Peyer's patch (tissue), 4 donors: Measurements from ENCODE around the gene KMT2A. TPM values are rescaled to one million over a fixed set of nuclear protein-coding genes. Genes with fewer than 3 reads are reported as not detected.

Experiments used
- DNase-seq, 3 donors: peaks; one replicate each; pipeline ENCODE4 v3.0.0-alpha.2; 2017 to 2019
- H3K27ac ChIP-seq, 4 donors: fragments of 200-600 bp; sonication (generic); one replicate each; pipeline ENCODE4 v1.5.1; 2016 to 2019
- H3K27me3 ChIP-seq, 2 donors: fragments of 200-600 bp; sonication (generic); one replicate each; pipeline ENCODE4 v1.5.1; 2019
- H3K36me3 ChIP-seq, 3 donors: fragments of 200-600 bp; sonication (generic); one replicate each; pipeline ENCODE4 v1.5.1; 2016 to 2019
- H3K4me1 ChIP-seq, 4 donors: fragments of 200-600 bp; sonication (generic); one replicate each; pipeline ENCODE4 v1.5.1; 2016 to 2019
- H3K4me3 ChIP-seq, 4 donors: fragments of 200-600 bp; sonication (generic); 1 replicate in 3 of 4; 2 replicates in 1 of 4; pipeline ENCODE4 v1.5.1; 2016 to 2019; ENCODE audit warnings: mild to moderate bottlenecking in 1 of 4
- H3K9me3 ChIP-seq, 4 donors: fragments of 200-600 bp; sonication (generic); one replicate each; pipeline ENCODE4 v1.5.1; 2016 to 2019; ENCODE audit warnings: mild to moderate bottlenecking in 1 of 4
- CTCF ChIP-seq, 6 experiments: fragments of 450-650 bp in 4 of 6; fragments of 200-600 bp in 2 of 6; sonication (generic) in 1 of 6; IDR thresholded peaks; one replicate each; pipeline ENCODE4 v1.5.1; 2017 to 2019; ENCODE audit warnings: antibody characterized with exemption in 6 of 6, mild to moderate bottlenecking in 3 of 6, moderate library complexity in 1 of 6
- POLR2A ChIP-seq, 2 donors: fragments of 450-650 bp; IDR thresholded peaks; one replicate each; pipeline ENCODE4 v1.5.1; 2017; ENCODE audit warnings: antibody characterized with exemption in 2 of 2, mild to moderate bottlenecking in 2 of 2, moderate library complexity in 2 of 2
- total RNA-seq, 4 donors: library from RNA; depleted of rRNA; stranded (reverse); fragments of >200 nt; gene quantifications; one replicate each; pipeline ENCODE4 v1.1.0, GENCODE V29; 2016

KMT2A gene
- total RNA-seq, 4 donors from 2014 or later: 46.6 to 110 (median 74.3) TPM

- no peaks in the 10 kb centered on the region for H3K27me3 ChIP-seq
- peak overlapping the region; percentile 78 to 98 (median 89) for H3K4me3 ChIP-seq
- H3K36me3 ChIP-seq: peaks cover 0 to 2% (median 0%) of the 10 kb centered on the region in 3 donors
- TF ChIP-seq CTCF (IDR thresholded peaks at IDR 0.05): peak in 3 of 6 experiments; percentile 27 to 33 (median 33)
- TF ChIP-seq POLR2A (IDR thresholded peaks at IDR 0.05): peak; percentile 43 to 58
- H3K27ac ChIP-seq: peak overlapping the region; percentile 80 to 97 (median 89)
- no peaks in the 10 kb centered on the region for H3K9me3 ChIP-seq
- peaks cover 0 to 37% (median 6%) of the 10 kb centered on the region in 4 donors for H3K4me1 ChIP-seq
- peak in 2 of 3 donors; percentile 82 to 87 for DNase-seq
These were observed 93.9 kb downstream of the KMT2A start for GRCh38 chr11:118530180-118530682.

GRCh38 chr11:118530683-118531596 lies 94.6 kb downstream of the KMT2A start, which contains the start of gene TMEM25:
TMEM25 (plus strand) TSS chr11:118531192; CDS start chr11:118531802, 610 bp downstream.
- no peak for TF ChIP-seq POLR2A (IDR thresholded peaks at IDR 0.05)
- TF ChIP-seq CTCF (IDR thresholded peaks at IDR 0.05): no peak
- Histone ChIP-seq H3K27ac (peak within 1 kb of the TSS; percentile 80 to 97 (median 89)), H3K4me1 (peaks cover 0 to 37% (median 6%) of the 10 kb centered on the region in 4 donors), H3K9me3 (no peaks in the 10 kb centered on the region), H3K27me3 (no peaks in the 10 kb centered on the region), H3K4me3 (peak within 1 kb of the TSS; percentile 78 to 98 (median 89)), H3K36me3 (peaks cover 0 to 8% (median 0%) of the 10 kb centered on the region in 3 donors)
- peak; percentile 73 to 85 (median 84) for DNase-seq

GRCh38 chr11:118531597-118532084 lies 95.3 kb downstream of the KMT2A start:
- no peaks in the 10 kb centered on the region for H3K9me3 ChIP-seq
- H3K27me3 ChIP-seq: no peaks in the 10 kb centered on the region
- peaks cover 0 to 37% (median 6%) of the 10 kb centered on the region in 4 donors for H3K4me1 ChIP-seq
- peak overlapping the region; percentile 78 to 98 (median 89) for H3K4me3 ChIP-seq
- peak overlapping the region; percentile 80 to 97 (median 89) for H3K27ac ChIP-seq
- H3K36me3 ChIP-seq: peaks cover 0 to 9% (median 0%) of the 10 kb centered on the region in 3 donors
- peak in 1 of 3 donors; percentile 71 for DNase-seq
- TF ChIP-seq CTCF (IDR thresholded peaks at IDR 0.05) (no peak), POLR2A (IDR thresholded peaks at IDR 0.05) (peak in 1 of 2 donors; percentile 18)

GRCh38 chr11:118532091-118532490 lies 95.8 kb downstream of the KMT2A start:
- Histone ChIP-seq H3K9me3 (no peaks in the 10 kb centered on the region), H3K27me3 (no peaks in the 10 kb centered on the region), H3K27ac (peak overlapping the region in 3 of 4 donors; percentile 83 to 97 (median 95)), H3K36me3 (peaks cover 0 to 9% (median 0%) of the 10 kb centered on the region in 3 donors), H3K4me3 (peak overlapping the region in 3 of 4 donors; percentile 78 to 98 (median 95)), H3K4me1 (peaks cover 0 to 37% (median 6%) of the 10 kb centered on the region in 4 donors)
- no peak for TF ChIP-seq CTCF (IDR thresholded peaks at IDR 0.05)
- no peak for TF ChIP-seq POLR2A (IDR thresholded peaks at IDR 0.05)
- no peak for DNase-seq
